Activated CD4-positive, CD25-positive, alpha-beta regulatory T cell (primary cell): ENCODE results near the gene SCAP.

Experiments used
- DNase-seq, 4 experiments: peaks; one replicate each; lab custom pipeline; 2025; lab: John Stamatoyannopoulos, UW

SCAP gene

DNA sequence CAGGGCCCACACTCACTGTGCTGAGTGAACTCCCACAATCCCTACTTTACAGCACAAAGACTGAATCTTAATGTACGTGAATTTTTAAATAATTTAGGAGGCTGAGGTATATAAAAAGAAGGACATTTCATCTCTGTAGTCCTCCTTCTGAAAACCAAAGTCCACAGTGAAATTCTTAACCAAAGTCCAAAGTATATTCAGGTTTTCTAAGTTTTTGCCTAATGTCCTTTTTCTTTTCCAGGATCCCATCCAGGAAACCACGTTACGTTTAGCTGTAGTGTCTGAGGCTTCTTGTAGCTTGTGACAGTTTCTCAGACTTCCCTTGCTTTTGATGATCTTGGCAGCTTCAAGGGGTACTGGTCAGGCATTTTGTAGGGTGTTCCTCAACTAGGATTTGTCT, 44.5 kb downstream of the SCAP start:
- no peak for DNase-seq

DNA sequence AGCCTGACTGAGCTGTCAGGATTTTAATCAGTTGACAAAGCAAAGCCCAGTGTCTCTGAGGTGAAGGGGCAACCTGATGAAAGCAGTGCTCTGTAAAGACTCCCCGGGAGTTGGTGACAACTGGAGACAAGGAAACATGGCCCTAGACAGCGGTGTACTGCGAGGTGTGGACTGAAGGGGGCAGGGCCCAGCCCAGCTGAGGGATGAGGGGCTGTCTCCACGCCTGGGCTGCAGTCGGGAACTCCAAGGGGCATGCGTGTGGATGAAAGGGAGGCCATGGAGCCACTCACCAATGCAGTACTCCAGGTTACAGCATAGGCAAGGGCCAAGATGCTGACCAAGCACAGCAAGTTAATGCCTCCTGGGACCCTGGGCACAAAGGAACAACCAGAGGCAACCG, 45.1 kb downstream of the SCAP start:
- DNase-seq = no peak

DNA sequence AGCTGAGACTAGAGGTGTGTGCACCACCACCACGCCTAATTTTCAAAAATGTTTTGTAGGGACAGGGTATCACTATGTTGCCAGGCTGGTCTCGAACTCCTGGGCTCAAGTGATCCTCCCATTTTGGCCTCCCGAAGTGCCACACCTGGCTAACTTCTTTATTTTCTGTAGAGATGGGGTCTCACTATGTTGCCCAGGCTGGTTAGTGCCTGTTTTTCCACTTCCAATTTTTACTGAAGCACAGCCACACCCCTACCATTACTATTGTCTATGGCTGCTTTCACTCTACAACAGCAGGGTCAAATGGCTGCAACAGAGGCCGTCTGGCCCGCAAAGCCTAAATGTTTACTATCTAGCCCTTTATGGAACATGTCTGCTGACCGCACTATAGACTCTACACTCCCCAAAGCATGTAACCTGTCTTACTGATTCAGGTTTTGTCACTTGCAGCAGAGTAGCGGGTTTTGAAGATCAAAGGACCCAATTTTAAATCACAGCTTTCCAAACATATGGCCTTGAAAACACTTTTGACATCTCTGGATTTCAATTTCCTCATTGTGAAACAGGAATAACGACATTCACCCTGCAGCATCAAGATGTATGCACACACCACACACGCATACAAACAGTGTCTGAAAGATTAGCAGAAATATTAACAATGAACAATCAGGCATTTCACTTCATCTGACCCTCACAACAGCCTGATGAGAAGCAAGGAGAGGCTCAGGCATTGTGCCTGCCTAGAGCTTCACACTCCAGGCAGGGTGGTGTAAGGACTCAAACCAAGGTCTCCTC, 46.1 kb downstream of the SCAP start:
- no peak for DNase-seq

DNA sequence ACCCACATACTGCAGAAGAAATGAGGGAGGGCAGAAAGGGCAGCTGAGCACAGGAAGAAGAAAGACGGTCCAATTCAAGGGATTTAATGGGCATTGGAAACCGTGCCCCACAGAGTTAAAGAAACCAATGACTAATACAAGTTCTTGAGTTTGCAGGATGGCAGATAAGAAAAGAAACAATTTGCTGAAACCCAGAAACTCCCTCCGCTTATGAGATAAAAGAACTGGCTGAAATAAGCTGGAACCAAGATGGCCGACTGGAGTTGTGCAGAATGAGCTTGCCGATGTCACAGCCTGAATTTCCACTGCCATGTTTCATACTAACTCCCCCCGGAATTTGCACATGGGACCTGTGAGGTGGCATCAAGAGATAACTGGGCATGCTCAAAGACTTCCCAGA, 47.1 kb downstream of the SCAP start:
- no peak for DNase-seq

DNA sequence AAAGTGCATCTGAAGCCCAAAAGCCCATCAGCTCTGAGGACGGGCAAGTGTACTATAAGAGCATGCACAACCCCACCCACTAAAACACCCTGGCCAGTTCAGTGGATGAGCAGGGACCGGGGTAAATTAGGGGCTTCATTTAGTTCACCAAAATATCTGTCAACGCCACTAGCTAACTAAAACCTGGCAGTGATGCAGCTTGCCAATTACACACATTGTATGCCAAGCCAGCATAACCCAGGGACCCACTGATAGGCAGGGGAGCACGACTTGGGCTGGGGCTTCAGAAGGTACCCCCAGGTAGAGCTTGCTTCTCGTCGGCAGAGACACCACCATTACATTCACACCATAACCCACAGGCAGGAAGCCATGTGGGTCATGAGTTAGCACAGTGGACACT, 47.9 kb downstream of the SCAP start:
- DNase-seq = no peak

DNA sequence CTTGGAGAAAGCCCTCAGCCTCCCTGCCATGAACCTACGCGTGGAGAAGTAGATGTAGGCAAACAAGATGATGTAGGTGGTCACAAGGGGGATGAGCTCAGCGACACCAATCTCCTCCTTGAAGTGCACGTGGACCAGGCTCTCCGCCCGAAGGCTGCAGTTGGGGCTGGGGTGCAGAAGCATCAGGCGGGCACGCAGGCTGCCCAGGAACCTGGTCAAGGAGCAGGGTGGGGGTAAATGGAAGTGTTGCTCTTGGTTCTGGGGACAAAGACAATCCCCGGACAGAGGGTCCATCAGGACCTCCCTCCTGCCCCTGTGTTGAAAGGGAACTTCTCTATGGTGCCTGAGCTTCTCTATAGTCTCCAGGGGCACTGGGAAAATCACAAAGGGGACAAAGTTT, 49.8 kb downstream of the SCAP start:
- DNase-seq = no peak

DNA sequence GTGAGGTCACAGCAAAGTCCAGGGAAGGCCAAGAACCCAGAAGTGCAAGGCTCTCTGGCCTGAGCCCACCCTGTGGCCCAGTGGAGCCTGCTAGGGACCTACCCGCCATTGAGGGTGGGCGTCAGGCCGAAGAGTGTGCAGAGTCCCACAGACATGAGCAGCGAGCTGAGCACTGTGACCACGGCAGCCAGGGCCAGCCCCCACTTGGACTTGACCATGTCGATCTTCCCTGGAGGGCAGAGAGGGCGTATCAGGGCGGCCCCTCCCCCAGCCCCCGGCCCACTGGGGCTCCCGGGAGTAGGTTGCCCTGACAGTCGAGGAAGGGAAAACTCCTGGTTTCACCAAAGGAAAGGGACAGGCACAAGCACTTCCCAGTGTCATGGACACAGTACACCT, 50.4 kb downstream of the SCAP start:
- no peak for DNase-seq

DNA sequence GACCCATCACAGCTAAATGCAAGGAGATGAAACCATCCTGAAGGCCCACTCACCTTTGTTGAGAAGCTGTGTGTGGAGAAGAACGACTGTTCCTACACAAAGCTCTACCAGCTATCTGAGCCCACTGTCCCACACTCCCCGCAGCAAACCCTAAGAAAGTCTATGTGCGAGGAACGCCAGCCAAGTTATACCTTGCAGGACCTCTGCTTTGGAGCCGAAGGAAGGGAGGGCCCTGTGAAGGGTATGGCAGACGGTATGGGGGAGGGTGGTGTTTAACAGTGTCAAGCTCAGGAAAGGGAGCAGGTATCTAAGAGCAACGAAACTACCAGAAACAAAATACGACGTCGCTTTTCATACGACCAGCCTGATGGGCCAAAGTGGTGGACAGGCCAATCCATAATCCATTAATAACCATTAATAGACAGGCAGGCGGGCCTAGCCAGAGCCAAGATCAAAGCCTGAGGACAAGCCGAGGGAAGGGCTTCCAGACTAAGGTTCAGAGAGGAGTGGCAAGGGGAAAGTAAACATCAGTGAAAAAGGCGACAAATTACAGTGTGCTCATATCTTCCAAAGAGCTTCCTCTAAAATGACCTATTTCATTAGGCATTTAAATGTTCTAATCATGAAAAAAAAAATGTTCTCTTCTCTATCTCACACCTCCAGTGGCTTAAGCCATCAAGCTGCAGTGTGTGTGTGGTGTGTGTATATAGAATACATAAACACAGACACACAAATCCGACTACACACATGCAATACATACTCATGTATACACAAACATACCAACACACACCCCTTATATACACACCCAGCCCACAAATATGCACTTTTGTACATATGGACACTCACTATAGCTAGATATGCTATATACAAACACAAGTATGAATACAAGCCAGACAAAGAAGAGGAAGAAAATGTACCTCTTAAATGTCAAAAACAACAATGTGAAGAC, 51.0 kb downstream of the SCAP start:
- no peak for DNase-seq

DNA sequence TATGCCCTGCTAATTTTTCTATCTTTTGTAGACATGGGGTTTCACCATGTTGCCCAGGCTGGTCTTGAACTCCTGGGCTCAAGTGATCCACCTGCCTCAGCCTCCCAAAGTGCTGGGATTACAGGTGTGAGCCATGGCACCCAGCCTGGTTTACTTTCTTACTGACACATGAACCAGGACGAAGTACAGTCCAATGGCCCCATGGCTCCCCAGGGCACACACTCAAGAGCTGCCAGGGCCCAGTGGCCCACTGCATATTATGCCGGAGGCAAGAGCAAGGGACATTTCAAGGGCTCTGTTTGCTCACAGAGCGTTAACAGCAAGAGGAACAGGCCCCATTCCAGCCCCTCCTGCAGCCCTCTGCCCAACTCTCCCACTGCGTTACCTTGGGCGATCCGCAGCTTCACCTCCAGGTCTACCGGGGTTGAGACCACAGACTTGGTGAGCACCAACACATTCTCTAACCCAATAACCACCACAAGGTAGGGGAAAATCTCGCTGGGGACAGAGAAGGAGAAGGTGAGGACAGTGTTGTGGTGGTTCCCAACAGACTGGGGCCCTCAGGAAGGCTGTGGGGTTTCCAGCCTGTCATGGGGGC, 52.1 kb downstream of the SCAP start:
- DNase-seq = no peak

DNA sequence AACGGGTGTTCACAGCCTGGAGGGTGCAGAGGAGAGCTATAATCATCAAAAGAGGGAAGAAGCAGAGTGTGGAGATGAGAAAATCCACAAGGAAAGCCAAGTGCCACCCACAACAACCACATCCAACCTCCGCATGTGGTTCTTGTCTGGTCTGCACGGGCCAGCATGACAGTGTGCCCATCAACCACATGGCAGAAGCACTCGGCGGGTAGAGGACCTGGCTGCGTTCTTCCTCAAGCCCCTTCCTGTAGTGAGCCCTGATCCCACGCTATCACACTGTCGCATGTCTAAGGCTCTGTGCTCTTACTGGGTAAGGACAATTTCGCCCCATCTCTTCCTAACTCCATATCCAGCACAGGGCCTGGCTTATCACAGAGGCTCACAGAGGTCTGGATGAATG, 53.0 kb downstream of the SCAP start:
- no peak for DNase-seq

DNA sequence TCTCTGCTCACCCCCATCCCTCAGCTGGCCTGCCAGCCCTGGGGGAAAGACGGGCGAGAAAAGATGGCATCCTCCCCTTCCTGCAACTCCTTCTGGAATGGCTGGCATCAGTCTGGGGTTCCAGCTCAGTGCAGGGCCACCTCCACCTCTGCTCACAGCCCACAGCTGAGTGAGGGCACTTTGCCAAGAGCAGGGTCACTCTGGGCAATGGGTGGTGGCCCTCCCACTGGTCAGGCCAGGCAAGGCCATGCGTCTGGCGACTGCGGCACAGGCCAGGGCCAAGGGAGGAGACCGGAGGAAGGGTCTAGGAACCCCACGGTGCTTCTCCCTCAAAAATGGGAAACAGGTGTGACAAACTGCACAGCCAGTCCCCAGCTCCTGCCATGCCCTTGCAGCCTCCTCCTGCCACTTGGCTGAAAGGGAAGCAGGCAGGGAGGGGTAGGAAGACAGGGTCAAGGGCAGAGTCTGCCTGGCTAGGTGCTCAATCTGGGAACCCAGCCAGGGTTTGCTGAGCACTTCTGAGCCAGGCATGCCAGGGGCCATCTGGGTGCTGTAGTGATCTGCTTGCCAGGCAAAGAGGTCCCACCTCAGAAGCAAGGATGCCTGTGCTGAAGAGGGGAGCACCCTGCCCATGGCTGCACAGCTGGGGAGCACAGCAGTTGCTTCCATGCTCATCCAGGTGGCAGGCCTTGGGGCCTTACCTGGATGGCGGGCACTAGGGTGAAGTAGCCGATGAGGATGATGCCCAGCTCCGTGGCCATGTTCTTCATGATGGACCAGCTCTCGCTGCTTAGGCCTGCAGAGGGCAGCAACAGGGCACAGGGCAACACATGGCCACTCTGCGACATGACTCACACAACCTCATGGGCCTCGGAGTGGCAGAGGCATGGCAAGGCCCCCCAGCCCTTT, 53.7 kb downstream of the SCAP start:
- DNase-seq = no peak

DNA sequence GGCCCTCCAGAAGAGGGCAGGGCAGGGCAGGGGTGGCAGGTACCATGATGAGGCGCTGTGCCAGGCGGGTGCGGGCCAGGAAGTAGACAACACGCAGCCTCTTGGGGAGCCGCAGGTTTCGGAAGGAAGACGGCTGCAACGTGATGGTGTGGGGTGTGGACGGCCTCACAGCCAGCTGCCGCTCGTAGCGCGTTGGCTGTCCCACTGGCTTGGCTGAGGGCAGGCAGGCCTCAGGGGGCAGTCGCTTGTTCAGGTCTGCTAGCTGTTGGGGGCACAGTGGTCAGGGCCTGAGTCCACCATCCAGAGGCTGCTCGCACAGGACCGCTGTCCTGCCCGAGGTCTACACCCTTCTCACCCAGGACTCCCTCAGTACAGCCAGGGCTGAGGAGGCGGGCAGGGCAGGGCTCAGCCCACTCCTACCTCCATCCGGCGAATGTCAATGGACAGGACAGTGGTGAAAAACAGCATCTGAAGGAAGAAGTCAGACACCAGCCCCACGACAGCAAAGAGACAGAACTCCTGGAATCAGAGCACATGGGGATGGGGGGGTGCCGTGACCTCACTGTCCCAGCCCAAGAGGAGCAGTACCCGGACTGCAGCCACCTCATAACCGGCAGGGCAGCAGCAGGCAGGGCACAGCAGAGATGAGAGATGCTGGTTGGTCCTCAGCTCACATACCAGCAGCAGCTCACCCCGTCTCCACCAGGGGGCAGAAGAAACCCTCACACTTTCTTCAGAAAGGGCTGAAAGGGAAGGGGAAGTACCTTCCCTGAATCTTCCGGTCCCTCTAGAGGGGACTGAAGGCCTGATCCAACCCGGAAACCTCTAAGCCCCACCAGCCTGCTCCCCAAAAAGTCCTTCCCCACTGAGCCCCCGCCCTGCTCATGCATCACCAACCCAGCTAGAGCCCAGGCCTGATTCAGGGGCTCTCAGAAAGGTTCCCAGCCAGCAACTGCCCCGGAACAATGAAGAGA, 54.9 kb downstream of the SCAP start:
- DNase-seq = peak; percentile 74 to 91 (median 78)

DNA sequence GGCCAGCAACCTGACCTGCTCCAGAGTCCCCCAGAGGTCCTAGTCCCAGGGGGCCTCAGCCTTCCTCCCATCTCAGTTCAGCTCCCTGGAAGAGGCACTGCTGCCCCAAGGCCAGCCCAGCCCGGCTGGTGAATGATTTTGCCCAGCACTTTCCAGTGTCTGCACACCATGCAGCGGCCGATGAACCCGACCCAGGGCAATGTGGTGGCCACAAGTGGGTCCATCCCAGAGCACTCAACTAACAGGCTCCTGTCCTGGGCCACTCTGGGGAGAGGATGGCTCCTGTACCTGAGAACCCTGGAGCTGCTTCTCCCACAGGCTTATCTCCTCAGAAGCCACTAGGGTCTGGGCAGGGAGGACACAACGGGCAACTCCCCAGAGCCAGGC, 55.7 kb downstream of the SCAP start:
- DNase-seq = no peak

DNA sequence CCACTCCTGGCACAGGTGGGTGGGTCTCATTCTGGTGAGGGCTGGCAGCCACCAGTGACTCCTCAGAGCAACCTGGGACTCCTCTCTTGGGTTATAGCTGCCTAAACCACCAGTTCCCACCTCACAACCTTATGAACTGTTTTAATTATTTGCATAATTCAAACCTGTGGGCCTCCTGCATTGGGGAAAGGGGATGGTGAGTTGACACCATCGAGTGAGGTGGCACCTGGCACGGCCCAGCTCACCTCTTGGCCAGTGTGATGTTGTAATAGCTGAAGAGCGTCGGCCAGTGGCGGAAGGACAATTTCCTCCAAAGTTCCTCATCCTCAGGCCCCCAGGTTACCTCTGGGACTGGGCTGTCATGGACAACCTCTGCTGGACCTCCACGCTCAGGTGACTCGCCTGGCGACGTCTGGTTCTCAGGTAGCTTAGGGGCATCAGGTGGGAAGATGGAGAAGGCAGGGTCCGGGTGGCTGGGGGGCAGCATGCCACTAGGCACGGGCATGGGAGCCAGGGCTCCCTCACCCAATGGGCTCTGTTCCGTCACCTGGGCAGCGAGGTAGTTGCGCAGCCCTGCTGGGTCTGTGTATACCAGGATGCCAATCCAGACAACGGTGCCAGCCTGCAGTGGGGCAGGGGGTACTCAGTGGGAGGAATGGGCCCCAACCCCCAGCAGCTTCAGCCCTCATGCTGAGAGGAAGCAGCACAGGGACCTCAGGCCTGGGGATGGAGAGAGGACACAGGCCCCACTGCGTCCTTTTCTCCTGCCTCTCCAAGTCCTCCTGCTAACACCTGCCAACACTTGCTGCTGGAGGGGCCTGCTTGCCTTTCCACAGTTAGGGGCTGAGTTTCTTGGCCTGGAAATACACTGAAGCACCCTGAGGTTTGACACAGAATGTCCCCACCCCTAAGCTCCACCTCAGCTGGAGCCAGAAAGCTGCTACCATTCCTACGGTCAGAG, 56.4 kb downstream of the SCAP start:
- no peak for DNase-seq

DNA sequence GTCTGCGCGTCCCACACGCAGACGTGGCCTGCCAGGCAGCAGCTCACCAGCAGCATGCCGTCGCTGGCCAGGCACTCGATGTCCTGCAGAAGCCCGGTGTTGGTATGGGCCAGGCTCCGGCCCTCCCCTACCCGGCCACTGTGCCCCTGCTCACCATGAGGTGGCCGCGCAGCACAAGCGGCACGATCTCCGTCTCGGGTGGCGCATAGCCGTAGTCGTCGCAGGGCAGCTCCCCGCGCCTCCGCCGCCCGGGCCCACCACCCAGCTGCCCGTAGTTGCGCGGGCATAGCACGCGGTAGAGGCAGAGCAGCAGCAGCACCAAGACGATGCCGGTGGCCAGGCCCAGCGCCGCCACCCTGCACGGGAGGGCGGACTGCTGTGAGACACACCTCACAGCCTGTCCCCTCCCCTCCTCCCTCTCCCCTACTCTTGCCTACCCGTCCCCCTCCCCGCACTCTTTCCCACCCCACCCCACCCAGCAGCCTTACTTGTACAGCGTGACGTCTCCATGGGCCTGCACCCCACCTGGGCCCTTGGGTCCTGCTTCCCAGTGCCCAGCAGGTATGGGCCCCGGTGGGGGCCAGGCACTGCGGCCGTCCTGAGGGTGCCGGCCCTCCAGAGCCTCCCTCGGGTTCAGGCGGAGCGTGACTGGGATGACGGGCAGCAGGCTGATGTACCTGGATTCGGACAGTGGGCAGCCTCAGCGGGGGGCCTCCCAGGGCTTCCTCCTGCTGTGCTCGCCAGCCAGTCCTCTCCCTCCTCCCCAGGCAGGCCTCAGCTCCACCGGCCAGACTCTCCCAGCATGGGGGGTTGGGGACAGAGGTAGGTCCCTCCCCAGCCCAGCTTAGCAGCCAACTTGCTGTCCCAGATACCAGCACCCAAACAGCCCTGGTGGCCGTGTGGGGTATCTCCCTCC, 57.3 kb downstream of the SCAP start:
- no peak for DNase-seq

DNA sequence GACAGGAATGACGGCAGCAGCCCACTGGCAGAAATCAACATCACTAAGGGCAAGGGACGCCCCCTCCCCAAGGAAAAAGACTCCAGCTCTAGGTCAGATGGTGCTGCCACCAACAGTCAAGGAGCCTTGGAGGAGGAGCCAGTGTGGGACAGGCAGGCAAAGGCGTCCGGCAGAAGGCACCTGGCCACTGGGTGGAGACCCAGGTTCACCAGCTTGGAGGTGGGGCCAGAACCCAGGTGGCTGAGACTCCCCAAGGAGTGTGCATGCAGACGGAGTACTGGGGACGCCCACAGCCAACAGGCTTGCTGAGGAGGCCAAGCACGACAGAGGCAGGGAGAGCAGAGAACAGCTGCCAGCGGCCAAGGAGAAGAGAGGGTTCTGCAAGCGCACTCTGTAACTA, 59.7 kb downstream of the SCAP start:
- no peak for DNase-seq

DNA sequence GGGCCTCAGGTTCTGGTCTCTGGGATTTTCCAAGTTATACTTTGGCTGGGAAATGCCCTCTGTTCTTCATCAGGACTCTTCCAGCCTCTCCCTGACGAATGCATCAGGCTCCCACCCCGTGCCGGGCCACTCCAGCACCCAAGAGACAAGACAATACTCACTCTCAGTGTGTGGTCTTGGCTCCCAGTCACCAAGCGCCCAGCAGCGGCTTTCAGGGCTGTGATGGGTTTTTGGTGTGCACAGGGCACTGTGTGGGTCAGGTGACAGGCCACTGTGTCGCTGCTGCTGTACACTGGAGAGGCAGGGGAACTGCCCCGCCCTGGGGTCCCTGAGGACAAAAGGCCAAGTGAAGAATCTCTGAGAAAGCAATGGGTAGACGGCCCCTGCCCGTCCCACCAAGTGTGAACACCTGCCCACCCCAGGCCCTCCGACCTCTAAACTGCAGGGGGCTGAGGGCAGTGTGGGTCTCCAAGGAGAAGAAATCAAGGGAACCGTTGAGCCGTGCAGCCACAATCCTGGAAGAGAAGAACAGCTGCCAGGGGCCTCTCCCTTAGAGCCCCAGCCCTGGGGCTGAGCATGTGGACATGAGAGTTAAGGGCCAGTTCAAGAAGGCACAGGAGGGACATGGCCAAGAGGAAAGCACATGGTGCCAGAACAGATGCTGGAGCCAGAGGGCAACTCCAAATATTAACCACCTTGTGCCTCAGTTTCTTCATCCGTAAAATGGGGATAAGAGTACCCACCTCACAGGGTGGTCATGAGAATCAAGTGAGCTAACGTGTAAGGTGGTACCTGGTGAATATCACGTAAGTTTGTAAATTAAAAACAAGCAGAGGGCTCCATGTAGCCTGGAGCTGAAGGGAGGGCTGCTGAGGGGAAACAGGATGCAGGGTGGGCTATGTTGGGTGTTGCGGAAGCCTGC, 60.8 kb downstream of the SCAP start:
- DNase-seq = no peak
